Measurements from ENCODE around the gene SLC25A46.
A peak's percentile ranks its signal among the peaks of the same experiment; 100 is the strongest.
"Not testable (repeated sequence)": the region's sequence is repeated elsewhere in the genome, so short reads cannot be mapped to it uniquely, and the experiment has no call there.

The SLC25A46 gene

GRCh38 chr5:110738812-110739651 lies at the start of gene SLC25A46:
SLC25A46 (plus strand) TSS chr5:110739007; CDS start chr5:110739120, 113 bp downstream.
- DNase-seq: peak; percentile 90

DNA sequence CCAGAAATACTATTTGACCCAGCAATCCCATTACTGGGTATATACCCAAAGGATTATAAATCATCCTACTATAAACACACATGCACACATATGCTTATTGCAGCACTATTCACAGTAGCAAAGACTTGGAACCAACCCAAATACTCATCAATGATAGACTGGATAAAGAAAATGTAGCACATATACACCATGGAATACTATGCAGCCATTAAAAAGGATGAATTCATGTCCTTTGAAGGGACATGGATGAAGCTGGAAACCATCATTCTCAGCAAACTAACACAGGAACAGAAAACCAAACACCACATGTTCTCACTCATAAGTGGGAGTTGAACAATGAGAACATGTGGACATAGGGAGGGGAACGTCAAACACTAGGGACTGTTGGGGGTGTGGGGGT lies 48.2 kb upstream of the SLC25A46 start:
- DNase-seq: not testable (repeated sequence)

GRCh38 chr5:110692669-110693068 lies 46.1 kb upstream of the SLC25A46 start:
- DNase-seq: not testable (repeated sequence)

DNA sequence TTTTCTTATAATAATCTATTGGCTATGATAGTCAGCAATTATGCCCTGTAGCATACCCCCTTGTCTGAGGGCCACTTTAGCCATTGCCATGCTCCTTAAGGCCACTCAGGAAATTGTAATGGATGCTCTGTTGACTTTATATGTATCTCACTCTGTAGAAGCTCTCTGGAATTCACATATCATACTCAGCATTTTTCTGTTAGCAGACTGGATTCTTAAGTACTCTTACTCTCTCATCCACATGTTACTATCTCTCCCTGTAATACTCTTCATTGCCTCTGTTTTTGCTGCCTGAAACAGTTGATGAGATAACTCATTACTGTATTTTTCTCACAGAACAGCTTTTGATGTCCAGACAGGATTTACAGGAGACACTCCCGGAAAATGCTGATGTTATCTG lies 36.5 kb upstream of the SLC25A46 start:
- DNase-seq: no peak

DNA sequence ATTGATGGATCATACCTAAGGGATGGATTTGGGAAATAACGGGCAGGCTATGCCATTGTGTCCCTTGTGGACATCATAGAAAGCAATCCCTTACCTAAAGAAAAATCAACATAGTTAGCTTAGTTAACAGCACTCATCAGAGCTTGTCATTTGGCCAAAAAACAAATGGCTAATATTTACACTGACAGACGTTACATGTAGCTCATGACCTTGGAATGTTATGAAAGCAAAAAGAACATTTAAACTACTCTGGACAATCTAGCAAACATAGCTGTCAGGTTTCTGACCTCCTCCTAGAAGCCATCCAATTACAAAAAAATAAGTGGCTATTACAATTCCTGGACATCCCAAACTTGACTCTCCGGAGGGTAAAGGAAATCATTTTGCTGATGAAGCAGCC lies 36.1 kb upstream of the SLC25A46 start:
- no peak for DNase-seq

- DNase-seq: no peak
These were observed 35.3 kb upstream of the SLC25A46 start for GRCh38 chr5:110703481-110703880.

DNA sequence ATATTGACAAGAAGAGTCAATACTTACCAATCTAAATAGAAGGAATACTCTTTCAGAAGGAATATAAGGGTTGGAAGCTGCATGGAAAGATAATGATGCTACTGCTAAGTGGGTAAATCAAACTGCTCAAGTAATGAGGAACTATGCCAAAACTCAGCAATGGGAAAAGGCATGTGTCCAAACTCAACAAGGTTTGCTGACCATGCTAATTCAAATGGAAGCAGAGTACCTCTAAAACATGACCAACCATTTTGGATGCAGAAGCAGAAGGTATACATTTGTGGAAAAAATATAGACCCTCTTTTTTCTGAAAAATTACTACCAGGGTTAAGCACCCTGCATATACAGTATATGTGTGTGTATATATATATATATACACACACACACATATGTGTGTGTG lies 33.5 kb upstream of the SLC25A46 start:
- DNase-seq: no peak

- DNase-seq: no peak
These were observed 31.5 kb upstream of the SLC25A46 start for GRCh38 chr5:110707260-110707844.

- no peak for DNase-seq
These were observed 22.3 kb upstream of the SLC25A46 start for GRCh38 chr5:110716247-110717245.

DNA sequence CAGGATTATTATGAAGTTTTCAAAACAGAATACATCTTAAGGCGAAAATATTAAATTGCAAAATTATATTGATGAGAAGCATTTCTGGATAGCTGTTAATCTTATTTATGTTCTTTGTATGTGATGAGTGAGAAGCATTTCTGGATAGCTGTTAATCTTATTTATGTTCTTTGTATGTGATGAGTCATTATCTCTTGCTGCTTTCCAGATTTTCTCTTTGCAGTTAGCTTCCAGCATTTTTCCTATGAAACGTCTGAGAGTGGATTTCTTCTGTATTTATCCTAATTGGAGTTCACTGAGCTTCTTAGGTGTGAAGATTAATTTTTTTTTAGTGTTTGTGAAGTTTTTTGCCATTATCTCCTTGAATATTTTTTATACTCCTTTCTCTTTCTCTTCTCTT lies 20.5 kb upstream of the SLC25A46 start:
- DNase-seq: no peak

DNA sequence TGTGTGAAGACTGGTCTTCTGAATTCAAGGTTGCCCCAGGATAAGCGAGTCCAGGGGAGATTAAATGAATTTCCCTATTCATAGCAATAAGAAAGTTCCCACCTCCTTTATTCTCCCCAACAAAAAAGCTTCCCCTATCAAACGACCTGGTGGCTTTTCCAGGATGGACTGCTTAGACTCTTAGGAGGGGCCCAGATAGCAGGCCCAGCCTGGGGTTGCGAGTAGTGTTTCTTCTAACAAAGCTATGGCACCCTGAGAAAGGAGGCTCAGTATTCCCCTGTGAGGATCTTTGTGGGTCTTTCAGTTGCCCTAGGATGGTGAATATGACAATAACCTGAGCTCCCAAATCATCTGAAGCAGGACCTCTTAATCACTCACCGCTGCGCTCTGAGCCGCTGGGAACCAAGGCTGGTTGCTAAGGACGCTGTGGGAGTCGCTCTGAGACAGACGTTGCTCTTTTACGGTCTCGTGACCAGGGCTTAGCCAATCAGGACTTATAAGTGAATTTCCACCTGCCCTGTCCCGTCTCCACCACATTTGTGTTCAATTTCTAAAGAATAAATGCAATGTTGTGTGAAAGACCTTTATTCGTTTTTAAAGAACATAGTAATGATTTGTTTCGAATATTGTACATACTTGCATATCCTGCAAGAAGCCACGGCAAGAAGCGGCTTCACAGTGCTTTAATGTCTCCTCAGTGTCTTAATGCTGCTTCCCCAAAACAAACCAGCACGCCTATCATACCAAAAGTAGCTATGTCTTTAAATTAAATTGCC lies 12.4 kb upstream of the SLC25A46 start, which contains the start of gene TMEM232:
Gene TMEM232 (minus strand): TSS at position 423 of the 776 bp plus-strand sequence. CDS start 59,319 bp downstream, outside the sequence.
- DNase-seq: peak; percentile 81

DNA sequence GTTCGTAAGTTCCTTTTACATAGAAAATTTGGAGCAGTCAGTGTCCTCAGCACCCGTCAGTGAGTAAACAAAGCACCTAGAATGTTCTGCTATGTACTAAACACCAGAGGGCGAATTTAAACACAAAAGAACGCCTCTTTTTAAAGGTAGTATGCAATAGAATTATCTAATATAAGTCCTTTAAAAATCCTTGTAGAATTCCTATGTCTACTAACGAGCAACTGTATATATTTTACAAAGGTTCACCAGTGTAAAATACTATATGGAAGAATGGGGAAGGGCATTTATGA lies 11.8 kb upstream of the SLC25A46 start:
- no peak for DNase-seq

DNA sequence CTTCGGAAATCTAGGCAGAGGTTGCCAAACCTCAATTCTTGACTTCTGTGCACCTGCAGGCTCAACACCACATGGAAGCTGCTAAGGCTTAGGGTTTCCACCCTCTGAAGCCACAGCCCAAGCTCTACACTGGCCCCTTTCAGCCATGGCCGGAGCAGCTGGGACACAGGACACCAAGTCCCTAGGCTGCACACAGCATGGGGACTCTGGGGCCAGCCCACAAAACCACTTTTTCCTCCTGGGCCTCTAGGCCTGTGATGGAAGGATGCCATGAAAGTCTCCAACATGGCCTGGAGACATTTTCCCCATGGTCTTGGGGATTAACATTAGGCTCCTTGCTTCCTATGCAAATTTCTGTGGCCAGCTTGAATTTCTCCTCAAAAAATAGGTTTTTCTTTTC lies 7.3 kb upstream of the SLC25A46 start:
- DNase-seq: not testable (repeated sequence)

- DNase-seq: no peak
These were observed 4.7 kb upstream of the SLC25A46 start for GRCh38 chr5:110734101-110734500.

DNA sequence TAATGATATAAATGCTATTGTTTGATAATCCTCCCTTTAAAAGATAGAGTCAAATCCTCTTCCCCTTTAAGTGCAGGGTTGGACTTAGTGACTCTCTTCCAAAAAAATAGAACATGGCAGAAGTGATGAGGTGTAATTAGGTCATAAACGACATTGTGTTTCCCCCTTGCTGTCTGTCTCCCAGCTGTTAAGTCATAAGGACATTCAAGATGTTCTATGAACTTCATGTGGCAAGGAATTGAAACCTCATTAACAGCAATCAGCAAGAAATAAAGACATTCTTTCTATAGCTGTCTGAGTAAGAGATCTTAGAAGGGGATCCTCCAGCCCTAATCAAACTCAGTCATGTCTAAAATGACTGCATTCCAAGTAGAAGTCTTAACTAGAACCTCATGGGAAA lies 3.3 kb upstream of the SLC25A46 start:
- no peak for DNase-seq

DNA sequence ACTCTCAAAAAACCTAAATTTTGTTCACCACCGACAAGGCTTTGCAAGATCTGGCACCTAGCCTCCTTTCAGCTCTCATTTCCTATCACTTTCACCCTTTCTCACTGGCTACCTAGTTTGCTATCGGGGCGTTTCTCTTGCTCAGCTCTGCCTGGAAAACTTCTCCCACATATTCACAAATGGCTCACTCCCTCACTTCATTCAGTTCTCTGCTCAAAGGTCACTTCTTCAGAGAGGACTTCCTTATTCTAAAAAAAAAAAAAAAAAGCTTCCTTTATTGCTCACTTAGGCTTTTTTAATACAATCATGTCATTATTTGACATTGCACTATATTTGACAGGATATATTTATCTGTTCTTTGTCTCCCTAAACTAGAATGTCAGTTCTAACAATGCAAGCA lies 2.1 kb upstream of the SLC25A46 start:
- no peak for DNase-seq

- DNase-seq: no peak
These were observed 350 bp upstream of the SLC25A46 start for GRCh38 chr5:110738503-110738811.

- DNase-seq: peak; percentile 38
These were observed 13.3 kb downstream of the SLC25A46 start for GRCh38 chr5:110751902-110752762.

- DNase-seq: no peak
These were observed 14.1 kb downstream of the SLC25A46 start for GRCh38 chr5:110752953-110753352.

DNA sequence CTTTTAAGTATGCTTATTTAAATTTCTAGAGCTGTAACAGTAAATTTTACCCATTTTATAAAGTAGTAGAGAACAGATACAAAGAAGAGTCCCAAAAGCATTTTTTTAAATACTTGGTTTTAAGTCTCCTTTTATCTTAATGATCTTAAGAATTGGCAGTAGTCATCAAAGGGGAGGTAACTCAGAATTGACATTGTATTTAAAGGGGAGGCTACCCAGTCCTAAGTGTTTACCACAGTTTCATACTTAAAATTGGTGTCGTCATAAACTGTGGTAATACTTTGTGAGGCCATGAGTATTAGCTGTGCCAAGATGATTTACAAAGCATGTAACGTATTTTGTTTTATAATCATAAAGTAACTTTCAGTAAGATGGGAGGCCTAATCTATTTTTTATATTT lies 14.8 kb downstream of the SLC25A46 start:
- DNase-seq: no peak

GRCh38 chr5:110754181-110754580 lies 15.4 kb downstream of the SLC25A46 start:
- no peak for DNase-seq

Measured in stimulated activated CD4-positive, alpha-beta T cell treated with anti-CD3 and anti-CD28 coated beads, Interleukin-4, amount 100 ng/mL, for 24 hours (primary cell).